NCI-H2107 (cell line): ENCODE data around the gene TRABD2A.

Experiments used
- DNase-seq: peaks from one replicate; lab custom pipeline; 2025; lab: John Stamatoyannopoulos, UW

The TRABD2A gene

GRCh38 chr2:84850471-84850870 is 30.4 kb downstream of the TRABD2A start:
- no peak for DNase-seq

GRCh38 chr2:84849271-84849952 is 31.5 kb downstream of the TRABD2A start:
- no peak for DNase-seq

GRCh38 chr2:84847326-84848050 is 33.4 kb downstream of the TRABD2A start:
- no peak for DNase-seq

- DNase-seq: no peak
These were observed 34.1 kb downstream of the TRABD2A start for GRCh38 chr2:84846741-84847142.

GRCh38 chr2:84846041-84846663 is 34.7 kb downstream of the TRABD2A start:
- DNase-seq: no peak

GRCh38 chr2:84844141-84844540 is 36.7 kb downstream of the TRABD2A start:
- DNase-seq: no peak

GRCh38 chr2:84841577-84841976 is 39.3 kb downstream of the TRABD2A start:
- no peak for DNase-seq

GRCh38 chr2:84840306-84840705 is 40.6 kb downstream of the TRABD2A start:
- DNase-seq: no peak

- DNase-seq: no peak
These were observed 41.0 kb downstream of the TRABD2A start for GRCh38 chr2:84839851-84840250.

GRCh38 chr2:84838434-84839145 is 42.3 kb downstream of the TRABD2A start:
- no peak for DNase-seq

- DNase-seq: no peak
These were observed 44.7 kb downstream of the TRABD2A start for GRCh38 chr2:84836215-84836614.

GRCh38 chr2:84833481-84834150 is 47.3 kb downstream of the TRABD2A start:
- no peak for DNase-seq

GRCh38 chr2:84832772-84833461 is 48.0 kb downstream of the TRABD2A start:
- DNase-seq: no peak

- DNase-seq: no peak
These were observed 50.0 kb downstream of the TRABD2A start for GRCh38 chr2:84830758-84831500.

GRCh38 chr2:84830095-84830494 is 50.8 kb downstream of the TRABD2A start:
- no peak for DNase-seq

- no peak for DNase-seq
These were observed 51.2 kb downstream of the TRABD2A start for GRCh38 chr2:84829693-84830092.

GRCh38 chr2:84827978-84828575 is 52.8 kb downstream of the TRABD2A start:
- DNase-seq: no peak

- DNase-seq: no peak
These were observed 57.1 kb downstream of the TRABD2A start for GRCh38 chr2:84823788-84824187.

- DNase-seq: no peak
These were observed 57.7 kb downstream of the TRABD2A start for GRCh38 chr2:84823229-84823628.

GRCh38 chr2:84821806-84822205 is 59.1 kb downstream of the TRABD2A start:
- DNase-seq: no peak
